Brain microvascular endothelial cell (primary cell): ENCODE measurements around the gene CLDN10.

Experiments
- DNase-seq: peaks from one replicate; pipeline ENCODE4 v3.0.0-alpha.2; 2020
- H3K27ac ChIP-seq: fragments of 250-450 bp; sonication (Bioruptor Pico); 2 replicates; pipeline ENCODE4 v1.5.1; 2020; ENCODE audit warnings: mild to moderate bottlenecking, moderate library complexity
- H3K27me3 ChIP-seq: fragments of 250-450 bp; sonication (Bioruptor Pico); replicated peaks from 2 replicates; pipeline ENCODE4 v1.5.1; 2020; ENCODE audit warnings: mild to moderate bottlenecking
- H3K36me3 ChIP-seq: fragments of 250-450 bp; sonication (Bioruptor Pico); replicated peaks from 2 replicates; pipeline ENCODE4 v1.5.1; 2020; ENCODE audit warnings: mild to moderate bottlenecking
- H3K4me3 ChIP-seq: 2 replicates; pipeline ENCODE4 v1.5.1; 2011; ENCODE audit warnings: low read depth, mild to moderate bottlenecking, control low read depth, low read length, moderate library complexity
- CTCF ChIP-seq: IDR thresholded peaks from 2 replicates; pipeline ENCODE4 v1.5.1; 2011; ENCODE audit warnings: low read depth, mild to moderate bottlenecking, moderate library complexity, low read length, control low read depth, inconsistent platforms; ENCODE audit errors: missing control alignments
- in situ Hi-C: cut with HindIII; loops from 2 replicates; pipeline ENCODE4 v1.10.0; 2017; ENCODE audit warnings: low sequenced_read_pairs, low pct_ligation_motif_present

Gene CLDN10

GRCh38 chr13:95533545-95534160 lies 18.9 kb upstream of the CLDN10 start:
- no peak for TF ChIP-seq CTCF
- no peaks in the 10 kb centered on the region for H3K36me3 ChIP-seq
- H3K27ac ChIP-seq = no peak overlapping the region
- no peak for DNase-seq
- no peak overlapping the region for H3K4me3 ChIP-seq
- H3K27me3 ChIP-seq = no peaks in the 10 kb centered on the region
- in situ Hi-C loops = no loop called here

- Histone ChIP-seq H3K36me3 (no peaks in the 10 kb centered on the region), H3K27me3 (no peaks in the 10 kb centered on the region), H3K4me3 (no peak overlapping the region), H3K27ac (peak overlapping the region; percentile 62)
- TF ChIP-seq CTCF = no peak
- peak; percentile 88 for DNase-seq
- in situ Hi-C loops = no loop called here
Measured at GRCh38 chr13:95535243-95535642, 17.3 kb upstream of the CLDN10 start.

GRCh38 chr13:95536632-95537241 lies 15.8 kb upstream of the CLDN10 start:
- H3K36me3 ChIP-seq = no peaks in the 10 kb centered on the region
- no peaks in the 10 kb centered on the region for H3K27me3 ChIP-seq
- H3K4me3 ChIP-seq = no peak overlapping the region
- no peak for DNase-seq
- in situ Hi-C loops = no loop called here
- H3K27ac ChIP-seq = no peak overlapping the region
- TF ChIP-seq CTCF = peak; percentile 23

GRCh38 chr13:95540888-95541287 lies 11.6 kb upstream of the CLDN10 start:
- in situ Hi-C loops = no loop called here
- no peaks in the 10 kb centered on the region for H3K27me3 ChIP-seq
- H3K4me3 ChIP-seq = no peak overlapping the region
- no peak overlapping the region for H3K27ac ChIP-seq
- no peaks in the 10 kb centered on the region for H3K36me3 ChIP-seq
- DNase-seq = no peak
- TF ChIP-seq CTCF = no peak

- Histone ChIP-seq H3K27ac (no peak overlapping the region), H3K4me3 (no peak overlapping the region), H3K27me3 (no peaks in the 10 kb centered on the region), H3K36me3 (no peaks in the 10 kb centered on the region)
- in situ Hi-C loops = no loop called here
- DNase-seq = no peak
- TF ChIP-seq CTCF = no peak
Measured at GRCh38 chr13:95541308-95541707, 11.2 kb upstream of the CLDN10 start.
